Common myeloid progenitor, CD34-positive (primary cell): ENCODE results near the gene PANX2.
"Not testable (repeated sequence)": the region's sequence is repeated elsewhere in the genome, so short reads cannot be mapped to it uniquely, and the experiment has no call there.

Experiments used
- CTCF ChIA-PET: fragments of 350-600 bp; sonication (Branson Sonifier 250); formaldehyde crosslinking; loops from one replicate; lab custom pipeline; 2021; ENCODE audit warnings: antibody characterized with exemption; lab: Charles Lee
- POLR2A ChIA-PET: fragments of 350-600 bp; sonication (Branson Sonifier 250); formaldehyde crosslinking; loops from one replicate; lab custom pipeline; 2021; ENCODE audit warnings: antibody characterized with exemption; lab: Charles Lee
- DNase-seq, 3 donors: peaks; one replicate each; pipeline versions ENCODE4 v3.0.0 to v3.0.0-alpha.2; 2013
- H3K27ac ChIP-seq, 2 experiments: 1 replicate in 1 of 2; 2 replicates in 1 of 2; pipeline ENCODE4 v1.7.0; 2013; ENCODE audit warnings: inconsistent platforms in 2 of 2, low read length in 2 of 2, mild to moderate bottlenecking in 2 of 2, low read depth in 1 of 2, moderate library complexity in 1 of 2; ENCODE audit not compliant: severe bottlenecking in 2 of 2, insufficient read depth in 1 of 2, poor library complexity in 1 of 2
- H3K27me3 ChIP-seq, 5 experiments: replicated peaks in 2 of 5; 1 replicate in 3 of 5; 2 replicates in 2 of 5; pipeline versions ENCODE4 v1.6.1 to v1.7.0; 2013; ENCODE audit warnings: low read length in 4 of 5, mild to moderate bottlenecking in 2 of 5, moderate library complexity in 2 of 5, inconsistent platforms in 1 of 5; ENCODE audit not compliant: insufficient read depth in 5 of 5, control insufficient read depth in 4 of 5
- H3K36me3 ChIP-seq, 4 experiments: 1 replicate in 2 of 4; 2 replicates in 2 of 4; pipeline versions ENCODE4 v1.6.1 to v1.7.0; 2013; ENCODE audit warnings: low read length in 3 of 4, control low read depth in 1 of 4, mild to moderate bottlenecking in 1 of 4; ENCODE audit not compliant: control insufficient read depth in 4 of 4, insufficient read depth in 4 of 4
- H3K4me1 ChIP-seq, 4 experiments: 1 replicate in 3 of 4; 2 replicates in 1 of 4; pipeline versions ENCODE4 v1.6.1 to v1.7.1; 2013; ENCODE audit warnings: low read length in 3 of 4, mild to moderate bottlenecking in 3 of 4, control low read depth in 1 of 4, inconsistent platforms in 1 of 4, moderate library complexity in 1 of 4; ENCODE audit not compliant: control insufficient read depth in 4 of 4, insufficient read depth in 4 of 4; ENCODE audit errors: control extremely low read depth in 1 of 4
- H3K4me3 ChIP-seq, 7 experiments: 1 replicate in 4 of 7; 2 replicates in 3 of 7; pipeline versions ENCODE4 v1.5.1 to v1.7.0; 2013; ENCODE audit warnings: mild to moderate bottlenecking in 7 of 7, low read length in 6 of 7, moderate library complexity in 6 of 7, inconsistent platforms in 2 of 7, low read depth in 2 of 7, control low read depth in 1 of 7; ENCODE audit not compliant: insufficient read depth in 4 of 7, control insufficient read depth in 1 of 7; ENCODE audit errors: extremely low read depth in 1 of 7
- H3K9me3 ChIP-seq, 5 experiments: 1 replicate in 4 of 5; 2 replicates in 1 of 5; pipeline versions ENCODE4 v1.6.1 to v1.7.1; 2013; ENCODE audit warnings: low read length in 4 of 5, mild to moderate bottlenecking in 2 of 5, inconsistent platforms in 1 of 5, low read depth in 1 of 5, moderate library complexity in 1 of 5; ENCODE audit not compliant: control insufficient read depth in 4 of 5, insufficient read depth in 2 of 5; ENCODE audit errors: control extremely low read depth in 1 of 5
- WGBS: methylation state at CpG from one replicate; pipeline ENCODE4 v1.1.5; 2013; ENCODE audit not compliant: insufficient coverage; 5-methylcytosine and 5-hydroxymethylcytosine counted together

Gene PANX2

GRCh38 chr22:50134481-50134880, 36.0 kb upstream of the PANX2 start:
- Histone ChIP-seq H3K36me3 (no peaks in the 10 kb centered on the region), H3K9me3 (peaks cover 0 to 5% (median 0%) of the 10 kb centered on the region in 5 experiments), H3K27ac (no peak overlapping the region), H3K4me1 (no peaks in the 10 kb centered on the region), H3K4me3 (no peak overlapping the region), H3K27me3 (no peaks in the 10 kb centered on the region)
- DNase-seq, result no peak
- CTCF ChIA-PET, result no interaction called here
- POLR2A ChIA-PET, result no interaction called here
- WGBS, result 88% methylated on average over 4 of the region's 10 CpGs

GRCh38 chr22:50136581-50137015, 33.9 kb upstream of the PANX2 start:
- ChIA-PET POLR2A (no interaction called here), CTCF (interaction anchor here (0.9 to 2.1 kb wide), 3 partner anchors 12 to 75 kb away, joined by 3 to 11 read pairs (median 3); no protein-coding TSS in a partner anchor)

GRCh38 chr22:50137277-50137676, 33.3 kb upstream of the PANX2 start:
- H3K4me3 ChIP-seq, H3K9me3 ChIP-seq, H3K27ac ChIP-seq, H3K4me1 ChIP-seq, DNase-seq, H3K36me3 ChIP-seq, POLR2A ChIA-PET, H3K27me3 ChIP-seq: not testable (repeated sequence)
- CTCF ChIA-PET, result interaction anchor here (0.9 to 2.1 kb wide), 3 partner anchors 12 to 74 kb away, joined by 3 to 11 read pairs (median 3); no protein-coding TSS in a partner anchor
- 92% methylated on average over 7 of the region's 9 CpGs for WGBS

More at GRCh38 chr22:50136581-50137015, 33.9 kb upstream of the PANX2 start:
- no peak for DNase-seq
- Histone ChIP-seq H3K9me3 (peaks cover 0 to 4% (median 0%) of the 10 kb centered on the region in 5 experiments), H3K27ac (no peak overlapping the region), H3K36me3 (no peaks in the 10 kb centered on the region), H3K27me3 (no peaks in the 10 kb centered on the region), H3K4me1 (peaks cover 0 to 2% (median 0%) of the 10 kb centered on the region in 4 experiments), H3K4me3 (no peak overlapping the region)
- WGBS, result 100% methylated on average over 2 of the region's 5 CpGs

- Histone ChIP-seq H3K4me3 (no peak overlapping the region), H3K27me3 (no peaks in the 10 kb centered on the region), H3K9me3 (no peaks in the 10 kb centered on the region), H3K4me1 (peaks cover 0 to 2% (median 0%) of the 10 kb centered on the region in 4 experiments), H3K27ac (no peak overlapping the region), H3K36me3 (no peaks in the 10 kb centered on the region)
- DNase-seq, result no peak
- 100% methylated on average over 4 of the region's 4 CpGs for WGBS
- ChIA-PET POLR2A (no interaction called here), CTCF (interaction anchor here (1.1 to 1.4 kb wide), 2 partner anchors 12 to 69 kb away, joined by 3 to 4 read pairs; no protein-coding TSS in a partner anchor)
These were observed 32.5 kb upstream of the PANX2 start for GRCh38 chr22:50138041-50138440.

- POLR2A ChIA-PET, result interaction anchor here (0.6 kb wide), 1 partner anchor 53 kb away, joined by 4 read pairs; no protein-coding TSS in a partner anchor
- H3K36me3 ChIP-seq, result no peaks in the 10 kb centered on the region
- H3K4me1 ChIP-seq, result peaks cover 0 to 2% (median 0%) of the 10 kb centered on the region in 4 experiments
- no peak overlapping the region for H3K27ac ChIP-seq
- DNase-seq, result no peak
- CTCF ChIA-PET, result interaction anchor here (1.1 to 1.4 kb wide), 4 partner anchors 9 to 70 kb away, joined by 3 to 4 read pairs (median 3); no protein-coding TSS in a partner anchor
- no peaks in the 10 kb centered on the region for H3K27me3 ChIP-seq
- no peaks in the 10 kb centered on the region for H3K9me3 ChIP-seq
- H3K4me3 ChIP-seq, result no peak overlapping the region
- WGBS, result 90% methylated on average over 9 of the region's 9 CpGs
These were observed 31.5 kb upstream of the PANX2 start for GRCh38 chr22:50138988-50139387.

- CTCF ChIA-PET, result interaction anchor here (1.1 to 1.3 kb wide), 2 partner anchors 9 to 14 kb away, joined by 3 read pairs; no protein-coding TSS in a partner anchor
- H3K4me3 ChIP-seq, result no peak overlapping the region
- DNase-seq, result peak in 2 of 3 donors; percentile 9 to 26
- H3K36me3 ChIP-seq, result no peaks in the 10 kb centered on the region
- H3K4me1 ChIP-seq, result peaks cover 0 to 2% (median 0%) of the 10 kb centered on the region in 4 experiments
- no peaks in the 10 kb centered on the region for H3K9me3 ChIP-seq
- POLR2A ChIA-PET, result no interaction called here
- H3K27me3 ChIP-seq, result no peaks in the 10 kb centered on the region
- WGBS, result 85% methylated on average over 13 of the region's 15 CpGs
- no peak overlapping the region for H3K27ac ChIP-seq
These were observed 30.6 kb upstream of the PANX2 start for GRCh38 chr22:50139843-50140415.

GRCh38 chr22:50140615-50141014, 29.9 kb upstream of the PANX2 start:
- ChIA-PET CTCF (no interaction called here), POLR2A (no interaction called here)
- DNase-seq, result no peak
- 100% methylated on average over 1 of the region's 3 CpGs for whole genome bisulfite sequencing
- H3K27me3 ChIP-seq, result no peaks in the 10 kb centered on the region
- peaks cover 0 to 2% (median 0%) of the 10 kb centered on the region in 4 experiments for H3K4me1 ChIP-seq
- H3K9me3 ChIP-seq, result no peaks in the 10 kb centered on the region
- no peaks in the 10 kb centered on the region for H3K36me3 ChIP-seq
- no peak overlapping the region for H3K4me3 ChIP-seq
- H3K27ac ChIP-seq, result no peak overlapping the region
